GM19324 (cell line): ENCODE measurements around the gene CRADD.
"Not testable (repeated sequence)": the region's sequence is repeated elsewhere in the genome, so short reads cannot be mapped to it uniquely, and the experiment has no call there.

Experiments used
- ATAC-seq: cut with Tn5 transposase; IDR thresholded peaks from one replicate; pipeline ENCODE4 v1.9.1; 2021; ENCODE audit warnings: mild to moderate bottlenecking, moderate library complexity; ENCODE audit not compliant: unreplicated experiment, low FRiP score

Gene CRADD

DNA sequence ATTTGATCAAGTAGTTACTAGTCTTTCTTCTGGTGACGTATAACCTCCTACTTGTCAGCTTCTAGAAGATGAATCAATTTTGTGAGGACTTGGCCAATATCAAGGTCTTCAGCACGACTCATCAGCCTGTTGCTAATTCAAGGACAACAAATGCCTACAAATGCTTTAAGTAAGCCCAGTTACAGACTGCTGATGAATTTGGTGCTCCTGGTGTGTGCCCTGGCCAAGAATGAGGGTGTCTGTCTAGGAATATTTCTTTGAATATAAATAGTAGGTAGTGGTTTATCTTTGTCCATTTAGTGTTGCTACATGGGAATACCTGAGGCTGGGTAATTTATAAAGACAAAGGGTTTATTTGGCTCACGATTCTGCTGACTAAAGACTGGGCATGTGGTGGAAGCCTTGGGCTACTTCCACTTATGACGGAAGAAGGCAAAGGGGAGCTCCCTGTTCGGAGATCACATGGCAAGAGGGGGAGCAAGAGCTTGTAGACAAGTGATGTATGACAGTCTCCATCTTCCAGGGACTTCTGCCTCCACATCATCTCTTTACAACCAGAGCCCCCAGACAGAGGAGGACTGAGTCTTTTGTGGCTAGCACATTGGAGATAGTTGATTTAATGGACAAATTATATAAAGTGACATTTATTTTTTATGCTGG, 180.2 kb downstream of the CRADD start:
- no peak for ATAC-seq

- ATAC-seq = no peak
These were observed 180.8 kb downstream of the CRADD start for GRCh38 chr12:93857991-93858447.

GRCh38 chr12:93860668-93861373, 183.6 kb downstream of the CRADD start:
- ATAC-seq = no peak

GRCh38 chr12:93862424-93862823, 185.2 kb downstream of the CRADD start:
- ATAC-seq = no peak

DNA sequence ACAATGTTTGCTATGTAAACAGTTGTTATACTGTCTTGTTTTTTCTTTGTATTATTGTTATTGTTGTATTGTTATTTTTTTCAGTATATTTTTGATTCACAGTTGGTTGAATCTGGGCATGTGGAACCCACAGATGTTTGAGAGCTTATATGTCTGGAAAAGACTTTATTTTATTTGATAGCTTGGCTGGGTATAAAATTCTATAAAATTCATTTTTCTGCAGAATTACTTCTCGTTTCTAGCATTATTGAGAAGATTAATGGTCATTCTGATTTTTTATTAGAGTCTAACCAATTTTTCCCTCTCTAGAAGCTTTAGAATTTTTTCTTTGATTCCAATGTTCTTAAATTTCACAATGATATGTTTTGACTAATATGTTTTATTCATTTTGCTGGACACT, 188.6 kb downstream of the CRADD start:
- no peak for ATAC-seq

DNA sequence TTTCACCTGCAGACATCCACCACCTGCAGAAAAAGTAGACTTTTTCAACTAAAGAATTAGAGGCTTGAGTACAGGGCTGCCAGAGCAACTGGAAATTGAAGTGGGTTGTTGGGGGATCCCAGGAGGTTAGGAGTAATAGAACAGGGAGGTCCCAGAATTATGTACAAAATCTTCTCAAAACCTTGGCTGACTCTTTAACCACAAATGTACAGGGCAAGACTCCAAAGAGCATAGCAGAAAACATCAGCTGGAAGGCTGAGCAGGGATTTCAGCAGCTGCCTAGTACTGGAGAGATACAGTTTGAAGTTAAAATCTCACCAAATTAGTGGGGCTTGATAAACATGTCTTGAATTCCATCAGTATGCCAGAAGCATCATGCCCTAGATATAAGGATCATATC, 191.6 kb downstream of the CRADD start:
- ATAC-seq = no peak

- ATAC-seq = no peak
These were observed 193.0 kb downstream of the CRADD start for GRCh38 chr12:93870020-93870795.

DNA sequence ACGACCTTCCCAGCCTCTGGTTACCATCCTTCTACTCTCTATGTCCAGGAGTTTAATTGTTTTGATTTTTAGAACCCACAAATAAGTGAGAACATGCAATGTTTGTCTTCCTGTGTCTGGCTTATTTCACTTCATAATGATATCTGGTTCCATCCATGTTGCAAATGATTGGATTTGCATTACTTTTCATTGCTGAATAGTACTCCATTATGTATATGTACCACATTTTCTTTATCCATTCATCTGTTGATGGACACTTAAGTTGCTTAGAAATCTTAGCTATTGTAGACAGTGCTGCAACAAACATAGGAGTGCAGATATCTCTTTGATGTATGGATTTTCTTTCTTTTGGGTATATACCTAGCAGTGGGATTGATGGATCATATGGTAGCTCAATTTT, 194.4 kb downstream of the CRADD start:
- not testable (repeated sequence) for ATAC-seq

- ATAC-seq = no peak
These were observed 196.4 kb downstream of the CRADD start for GRCh38 chr12:93873561-93873960.

GRCh38 chr12:93875157-93875556, 198.0 kb downstream of the CRADD start:
- no peak for ATAC-seq

GRCh38 chr12:93876360-93876759, 199.2 kb downstream of the CRADD start:
- ATAC-seq = no peak

- ATAC-seq = no peak
These were observed 200.3 kb downstream of the CRADD start for GRCh38 chr12:93877446-93877845.

- no peak for ATAC-seq
These were observed 202.6 kb downstream of the CRADD start for GRCh38 chr12:93879476-93880421.

DNA sequence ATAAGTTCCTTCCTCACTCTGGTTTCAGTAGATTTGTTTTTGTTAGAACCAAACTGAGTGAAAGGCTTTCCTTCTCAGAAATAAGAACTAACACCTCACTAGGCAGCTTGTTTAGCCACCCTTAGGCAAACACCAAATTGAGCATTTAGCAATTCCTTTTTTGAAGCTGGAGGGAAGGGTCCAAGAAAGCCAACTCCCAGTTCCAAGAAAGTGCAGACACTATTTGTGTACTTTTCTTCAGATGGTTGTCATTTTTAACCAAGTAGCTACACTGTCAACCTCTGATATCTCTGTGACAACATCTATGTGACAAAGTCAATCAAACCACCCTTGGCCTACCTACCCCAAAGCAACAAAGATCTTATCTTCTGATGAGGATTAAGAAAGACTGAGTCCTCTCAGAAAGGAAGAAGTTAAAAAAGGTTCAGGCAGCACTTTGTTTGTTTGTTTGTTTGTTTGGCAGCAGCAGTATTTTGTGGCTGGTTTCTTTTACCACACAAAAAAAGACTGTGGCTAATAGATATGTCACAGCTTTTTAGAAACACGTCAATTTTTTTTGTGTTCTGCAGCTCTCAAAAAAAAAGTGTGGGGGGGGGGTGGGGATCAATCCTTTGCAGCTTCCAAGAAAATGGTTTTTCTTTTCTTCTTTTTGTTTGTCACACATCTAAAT, 203.8 kb downstream of the CRADD start:
- no peak for ATAC-seq

DNA sequence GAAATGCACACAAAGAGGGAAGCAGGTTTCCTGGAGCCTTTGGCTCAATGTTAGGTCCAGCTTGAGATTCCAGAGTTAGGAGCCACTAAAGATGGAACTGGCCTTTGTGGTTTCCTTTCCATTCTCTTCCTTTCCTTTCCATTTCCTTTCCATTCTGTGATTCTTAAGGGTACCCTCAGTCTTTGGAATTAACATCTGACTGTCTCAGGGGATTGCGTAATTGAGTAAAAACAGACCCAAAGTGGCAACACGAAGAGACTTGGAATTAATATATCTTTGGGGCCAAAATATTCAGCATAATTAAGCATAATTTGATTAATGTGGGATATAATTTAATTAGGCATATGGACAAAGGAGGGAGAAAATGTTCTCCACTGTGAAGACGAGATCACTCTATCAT, 205.6 kb downstream of the CRADD start:
- no peak for ATAC-seq

DNA sequence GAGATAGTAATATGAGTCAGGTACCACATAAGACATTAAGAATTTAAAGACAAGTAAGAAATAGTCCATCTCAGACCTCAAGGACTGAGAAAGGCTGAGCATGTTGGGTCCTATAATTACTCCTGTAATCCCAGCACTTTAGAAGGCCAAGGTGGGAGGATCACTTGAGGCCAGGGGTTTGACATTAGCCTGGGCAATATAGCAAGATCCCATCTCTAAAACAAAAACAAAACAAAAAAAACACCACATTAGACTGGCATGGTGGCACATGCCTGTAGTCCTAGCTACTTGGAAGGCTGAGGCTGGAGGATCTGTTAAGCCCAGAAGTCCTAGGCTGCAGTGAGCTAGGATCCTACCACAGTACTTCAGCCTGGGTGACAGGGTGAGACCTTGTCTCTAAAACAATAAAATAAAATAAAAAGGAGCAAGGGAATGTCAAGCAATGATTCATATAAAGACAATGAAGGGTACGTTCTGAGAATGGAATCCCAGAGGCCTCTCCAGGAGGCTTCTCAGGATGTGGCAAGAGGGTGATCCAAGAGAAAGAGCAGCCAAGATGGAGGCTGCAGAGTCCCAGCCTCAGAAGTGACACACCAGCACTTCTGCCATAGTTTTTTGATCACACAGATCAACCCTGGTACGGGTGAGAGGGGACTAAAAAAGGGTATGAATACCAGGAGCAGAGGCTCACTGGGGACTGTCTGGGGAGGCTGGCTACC, 206.4 kb downstream of the CRADD start:
- no peak for ATAC-seq

GRCh38 chr12:93884794-93885460, 207.8 kb downstream of the CRADD start:
- ATAC-seq = no peak

GRCh38 chr12:93885973-93886532, 208.9 kb downstream of the CRADD start:
- not testable (repeated sequence) for ATAC-seq
